EL (cell line): ENCODE data around the gene KCNJ1.

Experiments
- DNase-seq: peaks from one replicate; pipeline ENCODE4 v3.0.0-alpha.2; 2016

Gene KCNJ1

GRCh38 chr11:128881221-128881620, 14.1 kb upstream of the KCNJ1 start:
- DNase-seq = no peak

- DNase-seq = no peak
These were observed 12.7 kb upstream of the KCNJ1 start for GRCh38 chr11:128879817-128880216.

DNA sequence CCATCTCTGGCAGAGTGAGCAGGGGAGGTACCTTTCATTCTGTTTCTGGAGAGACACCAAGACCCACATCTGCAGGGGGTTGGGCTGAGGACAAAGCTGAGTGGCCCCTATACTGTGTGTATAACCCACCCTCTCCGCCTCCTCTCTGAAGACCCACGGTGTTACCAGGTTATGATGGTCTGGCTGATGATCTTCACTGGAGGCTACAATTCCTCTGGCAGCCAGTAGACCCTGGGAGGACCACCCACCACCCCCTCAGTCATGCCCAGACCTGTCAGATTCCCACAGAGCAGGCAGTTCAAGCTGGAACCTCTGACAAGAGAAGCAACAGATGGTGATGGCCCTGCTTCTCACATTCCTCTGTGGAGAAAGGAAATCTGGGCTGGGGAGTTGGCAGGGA, 11.4 kb upstream of the KCNJ1 start:
- DNase-seq = no peak

GRCh38 chr11:128877726-128878125, 10.6 kb upstream of the KCNJ1 start:
- no peak for DNase-seq

DNA sequence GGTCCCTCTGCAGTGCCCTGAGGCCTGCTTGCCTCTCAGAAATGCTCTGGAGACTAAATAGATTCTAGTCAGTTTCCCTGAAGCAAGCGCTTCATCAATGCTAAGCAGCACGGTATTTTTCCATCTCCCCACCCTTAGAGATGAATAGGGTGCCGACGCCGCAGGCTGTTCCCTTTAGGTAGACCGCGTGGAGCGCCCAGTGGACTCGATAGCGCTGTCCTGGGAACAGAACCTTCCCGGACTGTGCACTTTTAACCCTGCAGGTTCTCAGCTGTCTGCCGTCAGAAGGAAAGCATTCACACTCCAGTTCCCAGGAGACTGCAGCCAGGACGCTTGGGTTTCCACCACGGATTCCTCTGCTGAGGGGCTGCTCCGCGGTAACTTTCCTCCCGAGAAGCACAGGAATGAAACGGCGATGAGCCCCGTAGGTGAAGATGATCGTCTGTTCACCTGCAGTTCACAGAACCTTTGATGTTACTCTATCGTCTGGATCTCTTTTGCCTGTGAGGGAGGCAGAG, 9.1 kb upstream of the KCNJ1 start:
- DNase-seq = no peak

GRCh38 chr11:128874427-128874826, 7.3 kb upstream of the KCNJ1 start:
- peak; percentile 26 for DNase-seq

DNA sequence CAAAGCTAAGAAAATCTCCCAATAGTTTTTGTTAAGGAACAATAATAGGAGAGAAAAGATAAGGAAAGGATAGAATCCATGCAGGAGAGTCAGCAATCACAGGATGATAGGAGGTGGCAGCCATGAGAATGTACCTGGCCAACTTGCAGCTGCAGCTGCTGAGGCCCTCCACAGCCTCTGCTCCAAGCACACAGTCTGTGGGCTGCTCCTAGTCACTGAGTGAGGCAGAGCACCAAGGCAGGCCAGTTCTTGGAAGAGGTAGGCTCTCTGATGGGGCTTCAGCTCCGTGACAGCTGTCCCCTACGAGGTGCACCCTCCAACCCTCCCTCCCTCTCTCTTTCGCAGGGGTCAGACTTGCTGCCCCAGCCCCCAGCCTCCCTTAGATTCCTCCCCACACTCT, 5.5 kb upstream of the KCNJ1 start:
- no peak for DNase-seq

- DNase-seq = no peak
These were observed 5.0 kb upstream of the KCNJ1 start for GRCh38 chr11:128872094-128872493.

DNA sequence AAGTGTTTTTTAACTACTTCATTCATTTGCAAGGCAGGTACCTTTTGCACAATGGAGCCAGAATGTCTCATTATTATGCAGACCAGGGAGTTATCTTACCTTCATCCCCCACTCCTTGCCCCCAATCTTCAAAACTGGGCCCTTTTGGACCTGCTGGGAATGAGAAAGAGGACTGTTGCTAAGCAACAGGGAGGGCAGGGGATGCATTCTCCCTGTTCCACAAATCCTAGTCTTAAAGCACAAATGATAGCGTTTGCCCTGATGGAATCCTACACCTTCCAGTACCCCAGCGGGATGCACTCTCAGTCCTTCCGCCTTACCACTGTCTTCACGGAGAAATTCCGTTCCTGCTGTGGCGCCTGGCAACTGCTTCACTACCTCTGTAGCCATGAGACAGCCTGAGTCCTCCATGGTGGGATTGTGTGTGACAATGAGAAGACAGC, 4.1 kb upstream of the KCNJ1 start:
- no peak for DNase-seq

- no peak for DNase-seq
These were observed 2.0 kb upstream of the KCNJ1 start for GRCh38 chr11:128868841-128869671.

DNA sequence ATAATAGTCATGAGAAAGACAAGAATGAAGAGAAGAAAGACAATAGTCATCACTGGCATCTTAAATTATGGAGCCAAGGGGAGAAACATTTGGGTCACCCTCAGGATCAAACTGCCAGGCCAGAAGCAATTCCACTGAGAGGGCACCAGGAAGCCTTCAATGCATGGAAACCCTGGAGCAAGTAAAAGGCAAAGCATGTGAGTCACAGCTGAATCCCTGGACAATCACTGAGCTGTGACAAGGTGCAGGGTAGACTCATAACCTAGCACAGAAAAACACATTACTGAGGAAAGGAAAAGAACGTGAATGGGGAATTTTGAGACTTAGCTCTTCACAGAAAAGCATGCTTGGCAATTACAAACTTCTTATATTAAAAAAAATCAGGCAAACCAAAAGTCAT, 1.6 kb downstream of the KCNJ1 start:
- peak; percentile 44 for DNase-seq

- DNase-seq = peak; percentile 86
These were observed 4.0 kb downstream of the KCNJ1 start for GRCh38 chr11:128862908-128863660.

DNA sequence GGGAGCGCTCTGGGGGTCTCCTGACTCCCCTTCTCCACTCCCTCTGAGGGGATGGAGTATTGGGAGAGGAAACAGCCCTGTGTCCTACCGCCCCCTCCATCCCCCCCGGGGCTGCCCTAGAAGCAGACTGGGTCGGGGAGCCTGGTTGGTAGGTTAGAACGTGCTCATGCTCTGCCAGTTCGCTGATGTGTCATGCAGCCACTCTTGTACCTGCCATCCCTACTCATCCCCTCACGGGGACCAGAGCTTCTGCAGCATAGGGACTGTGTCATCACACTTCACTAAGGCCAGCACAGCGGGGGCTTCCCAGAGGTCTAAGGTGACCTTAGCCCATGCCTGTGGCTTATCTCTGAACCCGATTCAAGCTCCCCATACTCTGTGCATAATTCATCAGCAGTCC, 4.7 kb downstream of the KCNJ1 start:
- peak; percentile 11 for DNase-seq

DNA sequence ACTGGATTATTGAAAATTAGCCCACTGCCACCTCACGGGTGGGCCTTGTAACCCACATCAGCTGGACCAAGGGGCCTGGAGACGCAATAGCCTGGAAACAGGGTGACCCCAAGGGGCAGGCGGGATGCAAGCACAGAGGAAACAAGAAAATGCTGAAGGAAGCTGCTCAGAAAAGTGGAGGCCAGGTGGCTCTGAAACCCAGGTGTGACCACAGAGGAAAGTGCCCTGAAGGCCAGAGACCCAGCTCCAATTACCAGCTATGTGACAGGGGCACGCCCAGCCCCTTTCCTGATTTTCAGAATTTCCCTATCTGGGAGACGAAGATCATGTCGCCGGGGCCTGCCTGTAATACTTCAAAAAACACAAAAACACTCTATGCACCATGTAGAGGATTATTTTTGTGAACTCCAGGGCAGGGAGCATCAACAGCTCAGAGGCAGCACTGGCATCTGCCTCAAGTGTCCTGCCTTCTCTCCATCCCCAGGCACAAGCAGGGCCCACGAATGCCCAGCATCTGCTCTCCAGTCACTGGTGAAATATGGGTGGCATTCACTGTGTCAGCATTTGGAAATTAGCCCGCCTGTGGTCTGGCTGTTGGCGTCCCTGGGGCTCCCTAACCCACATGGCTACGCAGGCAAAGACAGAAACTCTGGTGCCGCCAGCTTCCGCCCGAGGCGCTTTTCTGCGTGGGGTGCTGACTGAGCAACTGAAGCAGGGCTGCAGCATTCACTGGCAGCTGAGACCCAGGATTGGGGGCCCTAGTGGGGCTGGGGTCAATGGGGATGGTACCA, 6.3 kb downstream of the KCNJ1 start:
- peak; percentile 97 for DNase-seq

GRCh38 chr11:128859563-128860441, 7.3 kb downstream of the KCNJ1 start:
- DNase-seq = no peak

DNA sequence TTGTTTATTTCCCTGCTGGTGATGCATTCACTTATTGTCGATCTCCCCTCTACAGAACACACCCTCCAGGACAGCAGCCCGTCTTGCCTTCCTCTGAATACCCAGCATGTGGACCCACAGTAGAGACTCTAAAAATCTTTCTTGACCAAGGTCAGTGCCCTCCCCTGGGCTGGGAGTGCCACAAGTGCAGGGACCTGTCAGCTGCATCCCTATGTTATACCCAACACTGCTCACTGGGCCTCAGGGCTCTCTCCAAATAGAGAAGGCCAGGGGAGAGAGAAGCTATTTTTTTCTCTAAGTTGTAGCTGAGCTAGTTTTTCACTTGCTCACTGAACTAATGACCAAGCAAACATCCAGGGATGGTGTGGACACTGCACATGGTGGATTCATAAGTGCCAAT, 9.8 kb downstream of the KCNJ1 start:
- no peak for DNase-seq

DNA sequence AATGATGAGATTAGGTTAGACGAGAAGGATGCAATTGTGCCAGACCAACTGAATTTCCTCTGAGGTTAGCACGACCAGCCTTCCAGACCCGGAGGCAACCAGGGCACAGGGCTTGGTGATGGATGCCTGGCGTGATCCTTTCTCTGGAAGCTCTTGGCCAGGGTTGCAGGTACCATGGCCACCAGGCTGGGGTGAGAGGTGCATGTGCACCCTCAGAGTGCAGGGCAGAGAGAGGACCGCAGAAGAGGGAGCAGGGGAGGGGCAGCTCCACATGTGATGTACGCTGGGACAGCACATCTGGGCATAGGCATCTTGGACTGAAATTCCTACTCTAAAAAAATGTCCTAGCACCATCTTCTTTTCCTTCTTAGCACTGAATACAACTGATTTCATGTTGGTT, 10.9 kb downstream of the KCNJ1 start:
- DNase-seq = no peak

- DNase-seq = no peak
These were observed 12.3 kb downstream of the KCNJ1 start for GRCh38 chr11:128854841-128855240.

- no peak for DNase-seq
These were observed 13.5 kb downstream of the KCNJ1 start for GRCh38 chr11:128853559-128853958.

- no peak for DNase-seq
These were observed 14.6 kb downstream of the KCNJ1 start for GRCh38 chr11:128852327-128853023.

DNA sequence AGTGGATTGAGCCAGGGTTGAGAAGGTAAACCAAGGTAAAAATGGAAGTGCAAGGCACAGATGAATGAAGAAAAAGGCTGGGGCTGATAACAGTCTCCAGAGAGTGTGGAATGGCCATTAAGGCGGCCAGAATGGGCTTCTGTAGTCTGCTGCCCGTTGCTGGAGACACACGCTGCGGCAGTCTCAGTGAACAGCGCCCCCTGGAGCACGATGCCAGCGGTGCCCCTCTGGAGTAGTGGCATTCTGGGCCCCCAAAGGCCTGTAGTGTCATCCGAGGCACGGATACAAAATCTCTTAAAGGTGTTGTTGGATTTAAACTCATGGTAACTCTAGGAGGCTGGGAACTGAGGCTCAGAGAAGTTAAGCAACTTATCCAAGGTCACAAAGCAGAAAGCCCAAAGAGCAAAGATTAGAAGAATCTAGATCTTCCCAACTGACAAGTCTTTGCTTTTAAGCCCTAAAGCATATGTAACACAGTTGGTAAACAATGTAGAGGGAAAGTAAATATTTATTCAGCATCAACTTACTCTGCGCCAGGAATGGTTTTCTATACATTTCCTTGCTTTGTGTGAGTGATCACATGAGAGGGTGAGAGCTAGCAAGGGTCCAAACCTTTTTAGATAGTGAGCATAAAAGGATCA, 18.2 kb downstream of the KCNJ1 start:
- peak; percentile 38 for DNase-seq
